HAP-1 (cell line): ENCODE data around the gene SRSF6.
"Not testable (repeated sequence)": the region's sequence is repeated elsewhere in the genome, so short reads cannot be mapped to it uniquely, and the experiment has no call there.

Experiments
- DNase-seq, 2 experiments: peaks; one replicate each; pipeline ENCODE4 v3.0.0-alpha.2; 2016 to 2020; ENCODE audit warnings: low spot score in 2 of 2
- H3K27me3 ChIP-seq: fragments of 250-450 bp; sonication (Bioruptor Pico); 2 replicates; pipeline ENCODE4 v1.5.1; 2020; ENCODE audit warnings: low read depth, mild to moderate bottlenecking, moderate library complexity
- H3K36me3 ChIP-seq: fragments of 250-450 bp; sonication (Bioruptor Pico); replicated peaks from 2 replicates; pipeline ENCODE4 v1.5.1; 2020; ENCODE audit warnings: mild to moderate bottlenecking
- H3K4me1 ChIP-seq: fragments of 250-450 bp; sonication (Bioruptor Pico); 2 replicates; pipeline ENCODE4 v1.5.1; 2020; ENCODE audit warnings: mild to moderate bottlenecking
- H3K4me3 ChIP-seq: fragments of 250-450 bp; sonication (Bioruptor Pico); 2 replicates; pipeline ENCODE4 v1.5.1; 2020; ENCODE audit warnings: mild to moderate bottlenecking, moderate library complexity
- H3K9me3 ChIP-seq: fragments of 250-450 bp; sonication (Bioruptor Pico); 2 replicates; pipeline ENCODE4 v1.5.1; 2020; ENCODE audit warnings: mild to moderate bottlenecking, moderate library complexity
- in situ Hi-C: fragments of 300-500 bp; cut with MboI; formaldehyde crosslinking; loops from 3 replicates; pipeline ENCODE4 v1.14.3; 2020; ENCODE audit warnings: low sequenced_read_pairs, inconsistent platforms, mixed read lengths

Gene SRSF6

DNA sequence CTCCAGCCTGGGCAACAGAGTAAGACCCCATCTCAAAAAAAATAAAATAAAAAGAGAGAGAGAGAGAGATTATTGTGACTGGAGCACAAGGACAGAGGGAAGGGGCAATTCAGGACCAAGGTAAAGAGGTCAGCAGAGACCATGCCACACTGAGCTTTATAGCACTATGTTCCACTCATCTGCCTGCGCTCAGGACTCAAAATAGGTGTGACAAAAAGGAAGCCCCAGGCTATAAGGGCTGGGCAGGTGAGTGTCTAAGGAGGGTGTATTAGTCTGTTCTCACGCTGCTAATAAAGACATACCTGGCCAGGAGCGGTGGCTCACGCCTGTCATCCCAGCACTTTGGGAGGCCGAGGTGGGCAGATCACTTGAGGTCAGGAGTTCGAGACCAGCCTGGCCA lies 23.1 kb upstream of the SRSF6 start:
- in situ Hi-C loops: no loop called here
- no peaks in the 10 kb centered on the region for H3K36me3 ChIP-seq
- H3K9me3 ChIP-seq: no peaks in the 10 kb centered on the region
- H3K27me3 ChIP-seq: no peaks in the 10 kb centered on the region
- no peaks in the 10 kb centered on the region for H3K4me1 ChIP-seq
- no peak overlapping the region for H3K4me3 ChIP-seq
- no peak for DNase-seq

DNA sequence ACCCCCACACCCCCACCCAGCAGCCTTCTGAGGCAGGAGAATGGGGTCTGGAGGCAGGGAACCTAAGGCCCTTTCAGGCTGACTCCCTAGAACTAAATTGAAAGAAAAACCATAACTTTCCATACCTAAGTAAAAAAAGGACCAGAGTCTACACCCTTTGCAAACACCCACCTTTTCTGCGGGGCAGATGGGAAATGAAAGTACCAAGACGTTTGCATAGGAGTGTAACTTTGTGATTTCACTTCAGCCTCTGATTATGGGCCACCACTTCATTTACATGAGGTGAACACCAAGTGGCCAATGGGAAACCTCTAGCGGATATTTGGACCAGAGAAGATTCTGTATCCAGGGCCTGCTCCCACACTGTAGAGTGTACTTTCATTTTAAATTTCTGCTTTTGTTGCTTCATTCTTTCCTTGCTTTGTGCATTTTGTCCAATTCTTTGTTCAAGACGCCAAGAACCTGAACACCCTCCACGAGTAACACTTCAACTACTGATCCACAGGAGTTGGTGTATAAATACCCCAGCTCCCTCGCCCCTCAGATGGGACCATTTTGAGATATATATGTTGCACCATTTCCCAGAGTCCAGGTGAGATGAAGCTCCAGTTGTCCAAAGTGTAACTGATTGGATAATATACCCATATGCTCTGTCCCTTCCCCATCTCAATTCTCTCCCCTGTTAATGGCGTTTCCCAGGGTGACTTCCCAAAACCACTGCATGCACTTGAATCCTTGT lies 18.9 kb upstream of the SRSF6 start:
- H3K36me3 ChIP-seq: no peaks in the 10 kb centered on the region
- no peak overlapping the region for H3K4me3 ChIP-seq
- no peak for DNase-seq
- no peaks in the 10 kb centered on the region for H3K4me1 ChIP-seq
- H3K27me3 ChIP-seq: no peaks in the 10 kb centered on the region
- in situ Hi-C loops: no loop called here
- H3K9me3 ChIP-seq: no peaks in the 10 kb centered on the region

GRCh38 chr20:43440531-43440930 lies 17.2 kb upstream of the SRSF6 start:
- in situ Hi-C loops: no loop called here

DNA sequence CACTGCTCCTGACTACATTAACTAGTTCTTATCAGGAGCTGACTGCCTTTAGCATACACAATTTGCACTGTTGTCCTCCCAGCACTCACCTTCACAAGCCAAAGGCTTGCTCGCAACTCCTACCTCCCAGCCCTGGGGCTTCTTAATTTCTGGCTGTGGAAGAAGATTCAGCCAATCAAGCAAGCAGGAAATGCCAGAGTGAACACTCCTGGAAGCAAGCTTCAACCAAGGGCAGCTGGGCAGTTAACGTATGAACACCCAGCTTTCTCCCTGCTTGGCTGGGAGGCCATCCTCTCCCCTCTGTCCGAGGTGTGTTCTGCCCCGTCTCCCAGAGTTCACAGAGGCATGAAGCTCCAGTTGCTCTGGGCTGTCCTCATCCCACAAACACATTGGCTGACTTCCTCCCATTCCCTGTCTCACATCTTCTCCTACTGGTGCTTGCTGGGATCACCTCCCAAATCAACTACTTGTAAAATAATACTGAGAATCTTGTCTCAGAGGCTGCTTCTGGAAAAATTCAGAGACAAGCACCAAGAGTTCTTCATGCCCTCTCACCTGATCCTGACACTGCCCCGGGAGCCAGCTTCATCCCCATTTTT lies 15.3 kb upstream of the SRSF6 start:
- H3K9me3 ChIP-seq: no peaks in the 10 kb centered on the region
- H3K4me1 ChIP-seq: no peaks in the 10 kb centered on the region
- H3K4me3 ChIP-seq: no peak overlapping the region
- no peak for DNase-seq
- in situ Hi-C loops: no loop called here
- H3K27me3 ChIP-seq: no peaks in the 10 kb centered on the region
- H3K36me3 ChIP-seq: no peaks in the 10 kb centered on the region

More at GRCh38 chr20:43440531-43440930, 17.2 kb upstream of the SRSF6 start:
- no peaks in the 10 kb centered on the region for H3K9me3 ChIP-seq
- no peaks in the 10 kb centered on the region for H3K36me3 ChIP-seq
- no peaks in the 10 kb centered on the region for H3K4me1 ChIP-seq
- H3K4me3 ChIP-seq: no peak overlapping the region
- no peak for DNase-seq
- no peaks in the 10 kb centered on the region for H3K27me3 ChIP-seq

DNA sequence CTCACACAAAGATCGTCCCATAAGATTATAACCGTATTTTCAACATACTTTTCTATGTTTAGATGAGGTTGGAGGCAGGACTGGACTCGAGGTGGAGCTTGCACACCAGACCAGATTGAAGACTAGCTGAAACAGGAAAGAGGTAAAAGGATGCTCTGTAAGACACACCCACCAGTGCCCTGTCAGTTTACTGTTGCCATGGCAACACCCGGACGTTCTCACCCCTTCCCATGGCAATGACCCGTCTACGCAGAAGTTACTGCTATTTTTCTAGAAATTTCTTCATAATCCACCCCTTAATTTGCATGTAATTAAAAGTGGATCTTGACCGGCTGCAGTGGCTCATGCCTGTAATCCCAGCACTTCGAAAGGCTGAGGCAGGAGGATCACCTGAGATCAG lies 13.6 kb upstream of the SRSF6 start:
- no peak overlapping the region for H3K4me3 ChIP-seq
- no peaks in the 10 kb centered on the region for H3K36me3 ChIP-seq
- H3K4me1 ChIP-seq: no peaks in the 10 kb centered on the region
- no peaks in the 10 kb centered on the region for H3K9me3 ChIP-seq
- in situ Hi-C loops: no loop called here
- no peaks in the 10 kb centered on the region for H3K27me3 ChIP-seq
- no peak for DNase-seq

GRCh38 chr20:43446361-43446879 lies 11.3 kb upstream of the SRSF6 start:
- DNase-seq: no peak
- in situ Hi-C loops: no loop called here
- no peak overlapping the region for H3K4me3 ChIP-seq
- H3K27me3 ChIP-seq: no peaks in the 10 kb centered on the region
- H3K36me3 ChIP-seq: no peaks in the 10 kb centered on the region
- H3K9me3 ChIP-seq: no peaks in the 10 kb centered on the region
- H3K4me1 ChIP-seq: no peaks in the 10 kb centered on the region

- H3K36me3 ChIP-seq, DNase-seq, H3K27me3 ChIP-seq, H3K4me3 ChIP-seq, H3K9me3 ChIP-seq, in situ Hi-C loops, H3K4me1 ChIP-seq: not testable (repeated sequence)
Observed at GRCh38 chr20:43448431-43448747, 9.3 kb upstream of the SRSF6 start.

DNA sequence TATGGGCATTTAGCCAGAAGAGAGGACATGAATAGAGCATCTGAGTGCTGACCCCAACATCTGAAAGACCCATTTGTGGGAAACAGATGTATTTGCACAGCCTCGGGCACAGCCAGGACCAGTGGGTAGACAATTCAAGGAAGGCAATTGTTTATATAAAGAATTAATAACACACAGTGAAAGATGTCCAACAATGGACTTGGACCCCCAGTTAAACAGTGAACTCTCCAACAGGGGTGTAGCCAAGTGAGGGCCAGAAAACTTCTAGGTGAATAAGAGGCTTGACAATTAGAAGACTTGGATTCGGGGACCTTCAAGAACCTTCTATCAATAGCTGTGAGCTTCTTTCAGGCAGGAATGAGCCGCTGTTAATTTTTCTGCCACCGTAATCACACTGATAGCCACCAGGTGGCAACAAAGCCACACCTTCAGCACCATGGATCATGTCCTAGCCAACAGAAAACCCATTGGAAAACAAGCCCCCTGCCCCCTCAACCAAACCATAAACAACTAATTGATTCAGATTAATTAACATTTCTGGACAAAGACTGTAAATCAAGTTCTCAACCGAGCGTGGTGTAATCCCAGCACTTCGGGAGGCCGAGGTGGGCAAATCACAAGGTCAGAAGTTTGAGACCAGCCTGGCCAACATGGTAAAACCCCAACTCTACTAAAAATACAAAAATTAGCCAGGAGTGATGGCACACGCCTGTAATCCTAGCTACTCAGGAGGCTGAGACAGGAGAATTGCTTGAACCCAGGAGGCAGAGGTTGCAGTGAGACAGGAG lies 8.8 kb upstream of the SRSF6 start:
- in situ Hi-C loops: no loop called here
- Histone ChIP-seq H3K27me3 (no peaks in the 10 kb centered on the region), H3K4me3 (no peak overlapping the region), H3K36me3 (no peaks in the 10 kb centered on the region), H3K9me3 (no peaks in the 10 kb centered on the region), H3K4me1 (no peaks in the 10 kb centered on the region)
- peak; percentile 47 to 58 for DNase-seq

DNA sequence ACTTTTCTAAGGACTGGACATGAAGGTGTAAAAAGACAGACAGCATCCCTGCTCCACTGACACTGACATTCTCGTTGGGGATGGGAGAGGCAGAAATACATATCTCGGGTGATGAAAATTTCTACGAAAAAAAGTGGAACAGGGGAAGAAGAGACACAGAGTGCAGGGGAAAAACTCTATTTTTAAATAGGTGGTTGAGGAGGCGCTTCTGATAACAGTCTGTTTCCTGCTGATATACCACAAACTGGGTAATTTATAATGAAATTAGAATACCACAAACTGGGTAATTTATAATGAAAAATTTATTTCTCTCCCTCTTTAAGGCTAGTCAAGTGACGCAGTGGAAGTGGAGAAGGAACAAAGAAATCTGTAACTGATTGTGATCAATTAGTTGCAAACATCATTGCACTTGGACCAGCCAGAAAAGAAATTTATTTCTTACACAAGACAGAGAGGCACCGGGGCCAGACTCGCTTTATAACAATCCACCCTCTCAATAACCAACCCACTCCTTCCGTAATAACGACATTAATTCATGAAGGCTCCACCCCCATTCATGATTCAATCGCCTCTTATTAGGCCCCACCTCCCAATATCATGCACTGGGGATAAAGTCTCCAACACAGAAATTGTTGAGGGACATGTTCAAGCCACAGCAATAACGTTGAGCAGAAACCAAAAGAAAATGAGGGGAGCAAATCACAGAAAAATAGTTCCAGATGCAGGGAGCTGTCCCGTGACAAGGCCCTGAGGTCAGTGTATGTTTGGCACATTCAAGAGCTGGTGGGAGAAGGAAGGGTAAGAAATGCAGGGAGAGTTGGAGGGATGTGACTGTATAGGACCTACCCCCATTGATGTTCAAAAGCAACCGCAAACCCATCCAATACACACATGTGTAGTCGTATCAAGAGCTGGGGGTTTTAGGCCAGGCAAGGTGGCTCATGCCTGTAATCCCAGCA lies 6.6 kb upstream of the SRSF6 start:
- in situ Hi-C loops: loop anchor here (5.0 kb wide), 1 partner anchor 636 kb away; no protein-coding TSS in a partner anchor
- Histone ChIP-seq H3K9me3 (no peaks in the 10 kb centered on the region), H3K4me1 (no peaks in the 10 kb centered on the region), H3K27me3 (no peaks in the 10 kb centered on the region), H3K36me3 (no peaks in the 10 kb centered on the region), H3K4me3 (no peak overlapping the region)
- no peak for DNase-seq

DNA sequence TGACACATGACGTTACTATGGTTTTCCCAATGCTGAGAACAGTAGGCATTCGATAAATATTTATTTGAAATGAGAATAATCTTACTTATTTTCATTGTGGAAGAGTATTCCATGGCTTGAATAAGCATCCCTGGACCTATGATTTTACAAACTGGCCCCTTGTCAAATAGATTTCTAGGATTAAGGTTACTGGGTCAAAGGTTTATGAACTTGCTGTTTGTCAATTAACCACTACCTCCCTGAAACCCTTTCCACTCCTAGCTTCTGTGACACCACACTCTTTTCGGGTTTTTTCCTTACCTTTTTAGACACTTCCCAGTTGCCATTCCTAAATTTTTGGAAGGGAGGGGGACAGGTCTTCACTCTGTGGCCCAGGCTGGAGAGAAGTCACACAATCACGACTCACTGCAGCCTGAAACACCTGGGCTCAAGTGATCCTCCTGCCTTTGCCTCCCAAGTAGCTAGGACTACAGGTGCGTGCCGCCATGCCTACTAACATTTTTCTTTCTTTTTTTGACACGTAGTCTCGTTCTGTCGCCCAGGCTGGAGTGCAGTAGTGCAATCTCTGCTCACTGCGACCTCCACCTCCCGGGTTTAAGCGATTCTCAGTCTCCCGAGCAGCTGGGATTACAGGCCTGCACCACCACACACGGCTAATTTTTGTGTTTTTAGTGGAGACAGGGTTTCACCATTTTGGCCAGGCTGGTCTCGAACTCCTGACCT lies 5.1 kb upstream of the SRSF6 start:
- DNase-seq: no peak
- no peaks in the 10 kb centered on the region for H3K9me3 ChIP-seq
- in situ Hi-C loops: loop anchor here (5.0 kb wide), 1 partner anchor 635 kb away; no protein-coding TSS in a partner anchor
- no peaks in the 10 kb centered on the region for H3K4me1 ChIP-seq
- no peaks in the 10 kb centered on the region for H3K36me3 ChIP-seq
- H3K27me3 ChIP-seq: no peaks in the 10 kb centered on the region
- H3K4me3 ChIP-seq: no peak overlapping the region

GRCh38 chr20:43456252-43456651 lies 1.4 kb upstream of the SRSF6 start:
- H3K4me1 ChIP-seq, H3K27me3 ChIP-seq, H3K4me3 ChIP-seq, H3K9me3 ChIP-seq, DNase-seq, in situ Hi-C loops: not testable (repeated sequence)
- peaks cover 27% of the 10 kb centered on the region for H3K36me3 ChIP-seq

GRCh38 chr20:43456809-43457639 lies 672 bp upstream of the SRSF6 start:
- Histone ChIP-seq H3K36me3 (peaks cover 34% of the 10 kb centered on the region), H3K9me3 (no peaks in the 10 kb centered on the region), H3K4me1 (peaks cover 10% of the 10 kb centered on the region), H3K4me3 (peak overlapping the region; percentile 100), H3K27me3 (no peaks in the 10 kb centered on the region)
- in situ Hi-C loops: no loop called here
- DNase-seq: peak; percentile 88 to 92
